ENCODE measurements around the gene PTGIR. TPM values are rescaled to one million over a fixed set of nuclear protein-coding genes. Genes with fewer than 3 reads are reported as not detected.

The PTGIR gene
- total and polyA plus RNA-seq, 8 donors, result 9.2 to 14.1 (median 11.8) TPM

DNA sequence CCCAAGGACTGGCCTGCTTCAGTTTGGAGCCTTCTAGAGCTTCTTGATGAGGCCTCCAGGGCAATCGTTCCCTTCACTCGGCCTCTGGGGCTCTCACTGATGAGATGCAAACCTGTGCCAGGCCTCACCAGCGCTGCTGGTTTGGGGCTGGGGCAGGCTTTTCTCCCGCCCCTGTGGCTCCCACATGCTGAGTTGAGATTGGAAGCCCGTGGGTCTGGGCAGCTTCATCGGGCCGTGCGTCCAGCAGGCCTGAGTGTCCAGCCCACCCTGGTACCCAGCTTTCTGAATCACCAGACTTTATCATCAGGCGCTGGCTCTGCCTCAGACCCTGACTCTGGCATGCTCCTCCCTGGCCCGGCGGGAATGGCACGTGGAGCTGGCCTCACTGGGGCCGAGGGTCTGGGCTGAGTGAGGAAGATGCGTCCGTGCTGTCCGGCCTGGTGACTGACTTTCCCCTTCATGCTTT lies 19.5 kb downstream of the PTGIR start:
- intact Hi-C loops (cut with DNase I), result no loop called here
- H3K27me3 ChIP-seq, result no peaks in the 10 kb centered on the region
- no peak overlapping the region for H3K4me3 ChIP-seq
- TF ChIP-seq, protein P1, sequence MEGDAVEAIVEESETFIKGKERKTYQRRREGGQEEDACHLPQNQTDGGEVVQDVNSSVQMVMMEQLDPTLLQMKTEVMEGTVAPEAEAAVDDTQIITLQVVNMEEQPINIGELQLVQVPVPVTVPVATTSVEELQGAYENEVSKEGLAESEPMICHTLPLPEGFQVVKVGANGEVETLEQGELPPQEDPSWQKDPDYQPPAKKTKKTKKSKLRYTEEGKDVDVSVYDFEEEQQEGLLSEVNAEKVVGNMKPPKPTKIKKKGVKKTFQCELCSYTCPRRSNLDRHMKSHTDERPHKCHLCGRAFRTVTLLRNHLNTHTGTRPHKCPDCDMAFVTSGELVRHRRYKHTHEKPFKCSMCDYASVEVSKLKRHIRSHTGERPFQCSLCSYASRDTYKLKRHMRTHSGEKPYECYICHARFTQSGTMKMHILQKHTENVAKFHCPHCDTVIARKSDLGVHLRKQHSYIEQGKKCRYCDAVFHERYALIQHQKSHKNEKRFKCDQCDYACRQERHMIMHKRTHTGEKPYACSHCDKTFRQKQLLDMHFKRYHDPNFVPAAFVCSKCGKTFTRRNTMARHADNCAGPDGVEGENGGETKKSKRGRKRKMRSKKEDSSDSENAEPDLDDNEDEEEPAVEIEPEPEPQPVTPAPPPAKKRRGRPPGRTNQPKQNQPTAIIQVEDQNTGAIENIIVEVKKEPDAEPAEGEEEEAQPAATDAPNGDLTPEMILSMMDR (IDR thresholded peaks at IDR 0.05), result no peak
- no peaks in the 10 kb centered on the region for H3K9me3 ChIP-seq
- peaks cover 14 to 32% of the 10 kb centered on the region in 2 donors for H3K4me1 ChIP-seq
- peaks cover 0 to 53% of the 10 kb centered on the region in 2 donors for H3K36me3 ChIP-seq
- DNase-seq (no peak), ATAC-seq (no peak)
- H3K27ac ChIP-seq, result no peak overlapping the region

DNA sequence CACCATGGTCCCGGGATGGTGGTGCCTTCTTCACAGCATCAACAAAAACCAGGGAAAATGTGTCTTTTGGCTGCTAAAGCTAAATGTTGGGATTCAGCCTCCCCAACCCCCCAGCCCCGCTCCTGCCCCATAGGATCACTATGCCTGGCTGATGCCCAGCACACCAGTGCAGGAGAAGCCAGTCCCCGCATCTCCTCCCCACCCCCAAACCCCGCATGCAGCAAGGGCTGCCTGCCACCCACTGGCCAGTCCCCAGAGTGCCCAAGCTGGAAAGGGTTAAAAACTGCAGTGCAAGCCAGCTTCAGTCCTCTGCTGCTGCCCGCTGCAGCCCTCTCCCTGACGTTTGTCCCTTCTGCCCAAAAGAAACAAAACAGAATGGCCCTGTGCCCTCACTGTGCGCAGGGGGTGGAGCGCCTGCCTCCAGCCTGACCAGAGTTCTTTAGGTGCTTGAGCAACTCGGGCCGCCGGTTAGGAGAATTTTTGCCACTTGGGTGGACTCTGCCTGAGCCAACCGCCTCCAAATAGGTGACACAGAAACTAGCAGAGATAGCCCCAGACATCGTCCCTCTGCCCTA lies 20.0 kb downstream of the PTGIR start:
- no peaks in the 10 kb centered on the region for H3K27me3 ChIP-seq
- peak in 1 of 4 donors; percentile 62 for DNase-seq
- H3K36me3 ChIP-seq, result peaks cover 0 to 50% of the 10 kb centered on the region in 2 donors
- intact Hi-C loops (cut with DNase I), result no loop called here
- no peak overlapping the region for H3K27ac ChIP-seq
- ATAC-seq, result no peak
- H3K9me3 ChIP-seq, result no peaks in the 10 kb centered on the region
- no peak overlapping the region for H3K4me3 ChIP-seq
- TF ChIP-seq, protein P1 (IDR thresholded peaks at IDR 0.05), result no peak
- peaks cover 14 to 36% of the 10 kb centered on the region in 2 donors for H3K4me1 ChIP-seq

DNA sequence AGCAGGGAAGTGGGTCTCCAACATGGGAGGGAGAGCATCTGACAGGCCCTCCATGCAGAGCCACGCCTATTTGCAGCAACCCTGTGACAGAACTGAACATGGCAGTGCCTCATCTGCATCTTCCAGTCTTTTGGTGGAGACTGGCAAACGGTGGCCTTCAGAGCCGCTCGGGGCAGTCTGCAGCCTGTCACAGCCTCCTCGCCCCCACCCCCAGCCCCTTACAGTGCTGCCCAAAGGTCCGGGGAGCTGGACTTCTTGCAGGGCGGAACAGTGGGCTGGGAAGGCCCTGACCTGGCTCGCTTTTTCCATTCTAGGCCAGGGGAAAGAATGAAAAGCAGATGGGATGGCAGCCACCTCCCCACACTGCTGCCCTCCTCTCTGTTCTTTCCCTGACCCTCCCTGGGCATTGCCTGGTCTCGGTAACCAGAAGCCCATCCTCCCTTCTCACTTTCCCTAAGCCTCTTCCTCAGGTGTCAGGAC lies 21.1 kb downstream of the PTGIR start:
- peaks cover 0 to 39% of the 10 kb centered on the region in 2 donors for H3K36me3 ChIP-seq
- no peak for ATAC-seq
- TF ChIP-seq, protein P1 (IDR thresholded peaks at IDR 0.05), result no peak
- intact Hi-C loops (cut with DNase I), result no loop called here
- H3K9me3 ChIP-seq, result peaks cover 0 to 4% of the 10 kb centered on the region in 2 donors
- no peak for DNase-seq
- no peak overlapping the region for H3K4me3 ChIP-seq
- H3K4me1 ChIP-seq, result peaks cover 14 to 36% of the 10 kb centered on the region in 2 donors
- H3K27me3 ChIP-seq, result no peaks in the 10 kb centered on the region
- H3K27ac ChIP-seq, result peak overlapping the region in 1 of 2 donors; percentile 96

DNA sequence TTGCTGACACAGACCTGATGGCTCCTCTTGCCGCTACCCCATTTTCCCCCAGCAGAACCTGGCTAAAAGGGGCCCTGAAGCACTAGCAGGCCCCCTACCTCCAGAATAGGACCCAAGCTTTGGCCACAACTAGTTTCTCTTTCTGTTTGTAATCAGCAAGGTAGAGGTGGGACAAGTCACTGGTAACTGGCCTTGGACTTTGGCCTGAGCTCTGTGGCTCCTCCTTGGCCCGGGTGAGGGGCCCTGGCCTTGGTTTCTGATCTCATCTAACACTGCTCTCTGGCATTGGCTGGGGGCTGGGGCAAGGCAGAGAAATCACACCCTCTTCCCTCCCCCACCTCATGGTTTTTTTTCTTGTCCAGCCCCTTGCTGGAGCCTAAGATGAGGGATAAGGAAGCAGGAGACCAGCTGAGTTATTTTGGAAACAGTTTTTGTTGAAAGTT lies 21.7 kb downstream of the PTGIR start:
- H3K4me1 ChIP-seq, result peaks cover 14 to 36% of the 10 kb centered on the region in 2 donors
- H3K9me3 ChIP-seq, result peaks cover 0 to 8% of the 10 kb centered on the region in 2 donors
- no peak for ATAC-seq
- H3K27me3 ChIP-seq, result no peaks in the 10 kb centered on the region
- DNase-seq, result no peak
- peak overlapping the region; percentile 97 to 99 for H3K4me3 ChIP-seq
- H3K27ac ChIP-seq, result peak overlapping the region; percentile 14 to 96
- TF ChIP-seq, protein P1 (IDR thresholded peaks at IDR 0.05), result no peak
- H3K36me3 ChIP-seq, result peaks cover 0 to 33% of the 10 kb centered on the region in 2 donors
- intact Hi-C loops (cut with DNase I), result no loop called here

DNA sequence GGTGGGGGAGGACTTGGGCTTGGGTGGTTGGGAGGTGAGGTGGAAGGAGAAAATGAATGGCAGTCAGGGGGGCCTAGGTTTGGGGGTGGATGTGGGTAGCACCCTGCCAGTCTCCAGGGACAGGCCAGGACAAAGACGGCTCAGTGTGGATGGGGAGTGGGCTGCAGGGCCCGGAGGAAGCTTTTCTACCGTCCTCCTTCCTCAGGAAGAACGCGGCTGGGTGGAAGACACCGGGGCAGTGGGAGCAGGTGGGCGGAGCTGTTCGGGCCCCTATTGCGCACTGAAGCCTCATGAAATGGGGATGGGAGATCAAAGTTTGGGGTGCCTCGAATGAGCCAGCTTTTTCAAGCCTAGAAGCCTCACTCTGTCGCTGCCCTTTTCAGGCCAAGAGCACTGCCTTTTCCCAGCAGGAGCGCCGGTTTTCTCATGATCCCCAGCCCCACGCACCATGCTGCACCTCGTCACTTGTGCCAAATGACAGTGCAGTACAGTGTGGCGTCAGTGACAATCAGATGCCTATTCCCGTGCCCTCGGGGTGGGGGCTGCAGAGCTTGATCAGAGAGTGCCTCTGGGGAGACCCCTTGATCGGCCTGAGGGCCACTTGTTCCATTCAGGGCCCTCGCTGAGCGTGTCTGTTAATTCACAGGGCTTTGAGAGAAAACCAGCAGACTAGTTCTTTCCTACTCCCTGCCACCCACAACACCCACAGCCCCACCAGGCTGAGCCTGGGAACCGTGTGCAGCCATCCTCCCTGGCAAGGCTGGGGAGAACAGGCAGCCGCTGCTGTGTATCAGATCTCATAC lies 22.3 kb downstream of the PTGIR start:
- TF ChIP-seq, protein P1 (IDR thresholded peaks at IDR 0.05), result no peak
- DNase-seq (no peak), ATAC-seq (no peak)
- intact Hi-C loops (cut with DNase I), result no loop called here
- Histone ChIP-seq H3K36me3 (peaks cover 0 to 27% of the 10 kb centered on the region in 2 donors), H3K4me3 (peak overlapping the region; percentile 97 to 99), H3K9me3 (peaks cover 0 to 10% of the 10 kb centered on the region in 2 donors), H3K4me1 (peaks cover 14 to 36% of the 10 kb centered on the region in 2 donors), H3K27me3 (no peaks in the 10 kb centered on the region), H3K27ac (peak overlapping the region; percentile 14 to 96)

All from left lung (tissue), 10 donors.